Cardiac muscle cell (in vitro differentiated cells and primary cell): ENCODE measurements around the gene ARL2BP. TPM values are rescaled to one million over a fixed set of nuclear protein-coding genes. Genes with fewer than 3 reads are reported as not detected.
"Not testable (repeated sequence)": the region's sequence is repeated elsewhere in the genome, so short reads cannot be mapped to it uniquely, and the experiment has no call there.

Experiments used
- DNase-seq, 2 donors: peaks; one replicate each; pipeline versions ENCODE4 v3.0.0 to v3.0.0-alpha.2; 2010 to 2017; ENCODE audit warnings: low read depth in 1 of 2, low spot score in 1 of 2
- H3K27ac ChIP-seq: fragments of 200-600 bp; sonication (generic); 2 replicates; pipeline ENCODE4 v1.5.1; 2016
- H3K27me3 ChIP-seq: fragments of 200-600 bp; sonication (generic); 2 replicates; pipeline ENCODE4 v1.6.0; 2016; ENCODE audit warnings: control low read depth
- H3K36me3 ChIP-seq: fragments of 200-600 bp; sonication (generic); 2 replicates; pipeline ENCODE4 v1.5.1; 2016; ENCODE audit warnings: control low read depth
- H3K4me1 ChIP-seq: fragments of 200-600 bp; sonication (generic); 2 replicates; pipeline ENCODE4 v1.8.1; 2017; ENCODE audit warnings: low read depth, mild to moderate bottlenecking, mixed run types
- H3K4me3 ChIP-seq: fragments of 200-600 bp; sonication (generic); 2 replicates; pipeline ENCODE4 v1.5.1; 2016; ENCODE audit warnings: mild to moderate bottlenecking
- H3K9me3 ChIP-seq: fragments of 200-600 bp; sonication (generic); 2 replicates; pipeline ENCODE4 v1.5.1; 2017; ENCODE audit warnings: low read depth, mild to moderate bottlenecking, control low read depth
- polyA plus RNA-seq: library from polyadenylated mRNA; unstranded; fragments of >200 nt; fragmentation: Nextera tagmentation; extraction: Ambion mirVana; gene quantifications from 2 replicates; pipeline ENCODE4 v1.2.1, GENCODE V29; 2016
- total RNA-seq: library from RNA; depleted of rRNA; stranded (reverse); fragments of >200 nt; gene quantifications from 2 replicates; pipeline ENCODE4 v1.2.3, GENCODE V29; 2016
- TF ChIP-seq, protein P1 (sequence below): IDR thresholded peaks from 2 replicates; pipeline ENCODE4 v1.5.1; 2012; ENCODE audit warnings: low read depth, mild to moderate bottlenecking, low read length

ARL2BP gene
- total and polyA plus RNA-seq, 2 experiments from 2014 or later = 72.7 to 144 TPM

DNA sequence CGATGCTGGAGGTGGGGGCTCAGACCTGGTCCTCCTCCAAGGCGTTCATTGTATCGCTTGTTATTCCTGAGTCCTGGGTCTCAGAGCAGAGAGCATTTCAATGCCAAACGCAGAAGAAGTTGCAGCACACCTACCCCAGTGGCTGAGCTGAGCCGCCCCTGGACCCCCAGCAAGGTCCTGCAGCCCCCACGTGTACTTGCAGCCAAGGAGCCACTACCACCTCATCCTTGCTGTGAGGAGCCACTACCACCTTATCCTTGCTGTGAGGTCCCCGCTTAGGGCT is 25.9 kb downstream of the ARL2BP start:
- TF ChIP-seq, protein P1, sequence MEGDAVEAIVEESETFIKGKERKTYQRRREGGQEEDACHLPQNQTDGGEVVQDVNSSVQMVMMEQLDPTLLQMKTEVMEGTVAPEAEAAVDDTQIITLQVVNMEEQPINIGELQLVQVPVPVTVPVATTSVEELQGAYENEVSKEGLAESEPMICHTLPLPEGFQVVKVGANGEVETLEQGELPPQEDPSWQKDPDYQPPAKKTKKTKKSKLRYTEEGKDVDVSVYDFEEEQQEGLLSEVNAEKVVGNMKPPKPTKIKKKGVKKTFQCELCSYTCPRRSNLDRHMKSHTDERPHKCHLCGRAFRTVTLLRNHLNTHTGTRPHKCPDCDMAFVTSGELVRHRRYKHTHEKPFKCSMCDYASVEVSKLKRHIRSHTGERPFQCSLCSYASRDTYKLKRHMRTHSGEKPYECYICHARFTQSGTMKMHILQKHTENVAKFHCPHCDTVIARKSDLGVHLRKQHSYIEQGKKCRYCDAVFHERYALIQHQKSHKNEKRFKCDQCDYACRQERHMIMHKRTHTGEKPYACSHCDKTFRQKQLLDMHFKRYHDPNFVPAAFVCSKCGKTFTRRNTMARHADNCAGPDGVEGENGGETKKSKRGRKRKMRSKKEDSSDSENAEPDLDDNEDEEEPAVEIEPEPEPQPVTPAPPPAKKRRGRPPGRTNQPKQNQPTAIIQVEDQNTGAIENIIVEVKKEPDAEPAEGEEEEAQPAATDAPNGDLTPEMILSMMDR = no peak

DNA sequence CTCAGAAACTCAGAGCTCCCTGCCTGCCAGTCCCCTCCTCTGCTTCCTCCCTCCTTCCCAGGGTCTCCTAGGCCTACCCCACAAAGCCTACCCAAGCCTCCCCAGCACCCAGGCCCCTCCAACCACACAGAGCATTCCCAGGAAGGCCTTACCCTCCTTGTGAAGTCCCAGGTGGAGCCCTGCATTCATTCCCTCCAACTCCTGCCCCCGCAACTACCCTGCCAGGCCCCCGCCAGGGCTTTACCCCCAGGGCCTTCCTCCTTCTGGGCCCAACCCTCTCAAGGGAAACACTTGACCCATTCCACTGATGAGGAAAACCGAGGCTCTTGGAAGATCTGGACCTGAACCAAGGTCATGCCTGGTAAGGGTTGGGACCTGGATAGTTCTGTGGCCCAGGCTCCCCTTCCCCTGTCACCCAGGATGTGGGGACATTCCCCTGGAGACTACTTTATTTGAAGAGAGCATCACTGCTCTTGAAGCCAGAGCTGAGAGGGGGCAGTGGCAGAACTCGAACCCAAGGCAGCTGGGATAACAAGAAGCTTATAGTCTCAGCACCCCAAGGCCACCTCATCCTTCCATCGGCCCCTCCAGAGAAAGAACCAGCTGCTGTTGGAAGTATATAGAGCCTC is 26.9 kb downstream of the ARL2BP start:
- TF ChIP-seq, protein P1 = no peak
- peaks cover 25% of the 10 kb centered on the region for H3K4me1 ChIP-seq
- H3K4me3 ChIP-seq = no peak overlapping the region
- peak overlapping the region; percentile 56 for H3K27ac ChIP-seq
- no peaks in the 10 kb centered on the region for H3K36me3 ChIP-seq
- no peaks in the 10 kb centered on the region for H3K9me3 ChIP-seq
- no peaks in the 10 kb centered on the region for H3K27me3 ChIP-seq
- no peak for DNase-seq

More for the DNA sequence above, 25.9 kb downstream of the ARL2BP start:
- Histone ChIP-seq H3K4me1 (peaks cover 33% of the 10 kb centered on the region), H3K27ac (peak overlapping the region; percentile 67), H3K9me3 (no peaks in the 10 kb centered on the region), H3K27me3 (no peaks in the 10 kb centered on the region), H3K4me3 (no peak overlapping the region), H3K36me3 (no peaks in the 10 kb centered on the region)
- no peak for DNase-seq

GRCh38 chr16:57273359-57273758 is 28.3 kb downstream of the ARL2BP start:
- Histone ChIP-seq H3K36me3 (no peaks in the 10 kb centered on the region), H3K4me1 (peaks cover 13% of the 10 kb centered on the region), H3K4me3 (no peak overlapping the region), H3K27ac (peak overlapping the region; percentile 56), H3K9me3 (no peaks in the 10 kb centered on the region), H3K27me3 (no peaks in the 10 kb centered on the region)
- DNase-seq = peak in 1 of 2 donors; percentile 41
- TF ChIP-seq, protein P1 = no peak

DNA sequence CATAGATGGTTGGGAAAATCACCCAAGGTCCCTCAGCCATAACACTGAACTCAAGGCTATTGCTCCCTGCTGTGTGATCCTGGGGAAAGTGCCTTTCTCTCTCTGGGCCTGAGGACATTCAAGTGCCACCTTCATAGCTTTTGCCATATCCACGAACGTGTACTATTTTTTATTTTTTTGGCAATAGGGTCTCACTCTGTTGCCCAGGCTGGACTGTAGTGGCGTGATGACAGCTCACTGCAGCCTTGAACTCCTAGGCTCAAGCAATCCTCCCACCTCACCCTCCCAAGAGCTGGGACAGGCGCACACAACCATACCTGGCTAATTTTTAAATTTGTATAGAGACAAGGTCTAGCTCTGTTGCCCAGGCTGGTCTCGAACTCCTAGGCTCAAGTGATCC is 28.8 kb downstream of the ARL2BP start:
- no peak for DNase-seq
- Histone ChIP-seq H3K27me3 (no peaks in the 10 kb centered on the region), H3K27ac (peak overlapping the region; percentile 56), H3K9me3 (no peaks in the 10 kb centered on the region), H3K4me3 (no peak overlapping the region), H3K4me1 (peaks cover 10% of the 10 kb centered on the region), H3K36me3 (no peaks in the 10 kb centered on the region)
- TF ChIP-seq, protein P1 = no peak

DNA sequence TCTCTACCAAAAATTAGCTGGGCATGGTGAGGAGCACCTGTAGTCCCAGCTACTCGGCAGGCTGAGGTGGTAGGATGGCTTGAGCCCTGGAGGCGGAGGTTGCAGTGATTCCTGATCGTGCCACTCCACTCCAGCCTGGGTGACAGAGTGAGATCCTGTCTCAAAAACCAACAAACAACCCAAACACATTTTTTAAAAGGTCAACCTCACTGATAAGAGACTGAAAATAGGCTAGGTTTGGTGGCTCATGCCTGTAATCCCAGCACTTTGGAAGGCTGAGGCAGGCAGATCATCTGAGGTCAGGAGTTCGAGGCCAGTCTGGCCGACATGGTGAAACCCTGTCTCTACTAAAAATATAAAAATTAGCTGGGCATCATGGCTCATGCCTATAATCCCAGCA is 30.9 kb downstream of the ARL2BP start:
- not testable (repeated sequence) for DNase-seq, H3K9me3 ChIP-seq, H3K4me1 ChIP-seq, H3K4me3 ChIP-seq, H3K27me3 ChIP-seq, H3K36me3 ChIP-seq, H3K27ac ChIP-seq

- Histone ChIP-seq H3K36me3 (no peaks in the 10 kb centered on the region), H3K9me3 (no peaks in the 10 kb centered on the region), H3K4me1 (no peaks in the 10 kb centered on the region), H3K4me3 (no peak overlapping the region), H3K27ac (no peak overlapping the region), H3K27me3 (no peaks in the 10 kb centered on the region)
- DNase-seq = peak in 1 of 2 donors; percentile 32
- TF ChIP-seq, protein P1 = no peak
These were observed 31.5 kb downstream of the ARL2BP start for GRCh38 chr16:57276596-57276995.
